ENCODE measurements around the gene ANKRD60. TPM values are rescaled to one million over a fixed set of nuclear protein-coding genes. Genes with fewer than 3 reads are reported as not detected.

The ANKRD60 gene, protein sequence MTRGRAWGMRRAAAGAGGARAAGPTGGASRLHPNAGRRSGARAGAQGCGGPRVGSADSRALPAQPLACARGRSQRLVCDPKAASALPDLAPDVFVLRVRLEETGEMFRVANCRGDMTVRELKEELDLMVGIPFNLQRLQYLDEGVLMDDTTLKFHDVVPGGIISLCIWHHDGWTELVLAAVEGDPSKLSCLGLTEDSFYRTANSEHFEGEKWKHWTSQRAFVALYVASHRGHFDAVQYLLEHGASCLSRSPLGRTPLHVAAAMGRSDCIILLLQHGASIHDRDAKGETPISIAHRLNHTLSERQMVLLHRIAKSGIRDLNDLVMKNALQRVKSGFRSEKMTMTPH
- not detected in 2 replicates for total RNA-seq
- not detected in 2 replicates for polyA plus RNA-seq
- polyA plus RNA-seq (2012), result not detected in 2 replicates
- not detected in 2 replicates for polyA minus RNA-seq (ENCODE audit: low replicate concordance)

DNA sequence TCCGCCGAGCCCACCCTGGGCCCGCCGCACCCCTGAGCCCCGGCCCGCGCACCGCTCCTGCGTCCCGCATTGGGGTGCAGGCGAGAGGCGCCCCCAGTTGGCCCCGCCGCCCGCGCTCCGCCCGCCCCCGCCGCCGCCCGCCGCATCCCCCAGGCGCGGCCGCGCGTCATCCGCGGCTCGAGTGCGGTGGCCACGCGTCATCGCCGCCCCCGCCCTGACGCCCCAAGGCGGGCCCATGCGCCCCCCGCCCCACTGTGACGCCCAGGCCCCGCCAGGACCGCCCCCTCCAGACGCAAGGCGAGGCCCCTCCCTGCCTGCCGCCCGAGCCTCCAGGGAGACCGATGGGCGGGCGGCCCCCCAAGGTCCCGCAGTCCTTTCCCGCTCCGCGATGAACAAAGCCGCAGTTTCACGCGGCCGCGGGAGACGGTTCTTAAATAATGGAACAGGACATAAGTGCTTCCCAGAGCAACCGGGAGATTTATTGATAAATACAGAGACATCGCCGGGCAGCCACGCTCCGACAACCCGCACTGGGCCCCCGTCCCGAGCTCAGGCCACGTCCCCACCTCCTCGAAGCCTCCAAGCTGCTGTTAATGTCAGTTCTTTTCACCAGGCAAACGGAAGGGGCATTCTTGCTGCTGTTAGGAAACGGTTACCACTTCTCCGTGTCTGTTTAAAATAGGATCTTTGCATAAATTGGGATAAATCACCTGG lies at the start of gene ANKRD60:
ANKRD60 (minus strand) TSS at position 170 of the 714 bp plus-strand sequence; CDS start at position 170, 0 bp downstream.
- Histone ChIP-seq H3K9me3 (ENCODE audit: control insufficient read depth, insufficient read depth, low read depth, low read length) (no peaks in the 10 kb centered on the region), H3K27ac (ENCODE audit: insufficient read depth, low read length) (no peak within 1 kb of the TSS), H3K4me1 (ENCODE audit: control insufficient read depth, extremely low read depth, insufficient read depth, low read length) (no peaks in the 10 kb centered on the region), H3K4me3 (replicated peaks in 1 of 4; ENCODE audit: control extremely low read depth in 1 of 4, insufficient read depth in 1 of 4, low read depth in 3 of 4, low read length in 4 of 4) (peak within 1 kb of the TSS in 3 of 4 experiments; percentile 12 to 55 (median 27)), H3K9ac (ENCODE audit: insufficient read depth, low read length) (no peak within 1 kb of the TSS), H3K27me3 (ENCODE audit: control insufficient read depth, insufficient read depth, low read length) (peaks cover 31% of the 10 kb centered on the region), H4K20me1 (ENCODE audit: control insufficient read depth, extremely low read depth, insufficient read depth, low read length) (no peaks in the 10 kb centered on the region), H2AFZ (ENCODE audit: low read length) (no peak within 1 kb of the TSS), H3K4me2 (ENCODE audit: extremely low read depth, insufficient read depth, low read length) (peak within 1 kb of the TSS; percentile 69), H3K79me2 (ENCODE audit: control insufficient read depth, insufficient read depth, low read length) (no peaks in the 10 kb centered on the region), H3K36me3 (ENCODE audit: control insufficient read depth, insufficient read depth, low read length) (no peaks in the 10 kb centered on the region)
- peak; percentile 70 for TF ChIP-seq EZH2 (IDR thresholded peaks at IDR 0.05; ENCODE audit: low read length, missing control alignments)
- TF ChIP-seq, protein P1, sequence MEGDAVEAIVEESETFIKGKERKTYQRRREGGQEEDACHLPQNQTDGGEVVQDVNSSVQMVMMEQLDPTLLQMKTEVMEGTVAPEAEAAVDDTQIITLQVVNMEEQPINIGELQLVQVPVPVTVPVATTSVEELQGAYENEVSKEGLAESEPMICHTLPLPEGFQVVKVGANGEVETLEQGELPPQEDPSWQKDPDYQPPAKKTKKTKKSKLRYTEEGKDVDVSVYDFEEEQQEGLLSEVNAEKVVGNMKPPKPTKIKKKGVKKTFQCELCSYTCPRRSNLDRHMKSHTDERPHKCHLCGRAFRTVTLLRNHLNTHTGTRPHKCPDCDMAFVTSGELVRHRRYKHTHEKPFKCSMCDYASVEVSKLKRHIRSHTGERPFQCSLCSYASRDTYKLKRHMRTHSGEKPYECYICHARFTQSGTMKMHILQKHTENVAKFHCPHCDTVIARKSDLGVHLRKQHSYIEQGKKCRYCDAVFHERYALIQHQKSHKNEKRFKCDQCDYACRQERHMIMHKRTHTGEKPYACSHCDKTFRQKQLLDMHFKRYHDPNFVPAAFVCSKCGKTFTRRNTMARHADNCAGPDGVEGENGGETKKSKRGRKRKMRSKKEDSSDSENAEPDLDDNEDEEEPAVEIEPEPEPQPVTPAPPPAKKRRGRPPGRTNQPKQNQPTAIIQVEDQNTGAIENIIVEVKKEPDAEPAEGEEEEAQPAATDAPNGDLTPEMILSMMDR (conservative IDR thresholded peaks at IDR 0.05 in 1 of 2, IDR thresholded peaks at IDR 0.05 in 1 of 2; ENCODE audit: low read depth in 1 of 2, low read length in 2 of 2), result no peak
- DNase-seq (ENCODE audit: low read depth in 2 of 2), result peak; percentile 46 to 78

DNA sequence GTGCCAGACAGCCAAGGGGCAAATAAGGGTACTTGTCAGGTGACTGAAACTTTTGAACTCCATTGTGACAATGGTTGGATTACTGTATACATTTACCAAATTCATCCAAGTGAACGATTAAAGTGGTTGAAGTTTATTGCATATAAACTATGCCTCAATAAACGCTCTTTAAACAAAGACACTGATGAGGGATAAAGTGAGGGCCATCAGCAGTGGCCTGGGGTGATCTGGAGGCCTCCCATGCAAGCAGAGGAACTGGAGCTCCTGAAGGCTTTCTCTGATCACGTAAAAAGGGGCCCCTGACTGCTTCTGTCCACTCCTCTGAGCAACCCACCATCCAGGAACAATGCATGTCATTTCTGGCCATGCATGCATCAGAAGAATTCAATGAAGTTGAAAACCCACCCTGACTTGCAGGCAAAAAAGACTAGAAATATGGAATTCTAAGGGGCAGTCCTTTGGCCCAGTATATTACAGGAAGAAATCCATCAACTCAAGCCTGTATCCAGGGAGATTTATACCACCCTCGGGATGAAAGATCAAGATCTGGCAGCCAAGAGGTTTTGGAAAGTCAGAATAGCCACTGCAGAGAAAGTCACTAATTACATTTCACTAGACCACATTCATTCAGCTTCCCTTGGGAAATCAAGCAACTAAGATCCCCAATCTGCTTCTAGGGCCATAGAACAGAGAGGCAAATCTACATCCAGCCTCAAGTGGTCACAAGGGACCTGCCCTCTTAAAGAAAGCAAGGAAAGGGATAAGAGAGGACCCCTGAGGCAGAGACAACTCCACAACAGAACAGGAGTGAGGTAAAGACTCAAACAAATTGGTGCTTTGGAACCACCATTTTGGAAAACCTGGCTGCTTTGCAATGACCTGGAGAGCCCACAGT lies 49.4 kb upstream of the ANKRD60 start:
- no peak overlapping the region for H2AFZ ChIP-seq (ENCODE audit: low read length)
- DNase-seq (ENCODE audit: low read depth in 2 of 2), result no peak
- no peaks in the 10 kb centered on the region for H4K20me1 ChIP-seq (ENCODE audit: control insufficient read depth, extremely low read depth, insufficient read depth, low read length)
- H3K4me3 ChIP-seq (replicated peaks in 1 of 4; ENCODE audit: control extremely low read depth in 1 of 4, insufficient read depth in 1 of 4, low read depth in 3 of 4, low read length in 4 of 4), result no peak overlapping the region
- no peaks in the 10 kb centered on the region for H3K9me3 ChIP-seq (ENCODE audit: control insufficient read depth, insufficient read depth, low read depth, low read length)
- TF ChIP-seq, protein P1 (conservative IDR thresholded peaks at IDR 0.05 in 1 of 2, IDR thresholded peaks at IDR 0.05 in 1 of 2; ENCODE audit: low read depth in 1 of 2, low read length in 2 of 2), result no peak
- no peak for TF ChIP-seq EZH2 (IDR thresholded peaks at IDR 0.05; ENCODE audit: low read length, missing control alignments)
- no peak overlapping the region for H3K9ac ChIP-seq (ENCODE audit: insufficient read depth, low read length)
- no peaks in the 10 kb centered on the region for H3K4me1 ChIP-seq (ENCODE audit: control insufficient read depth, extremely low read depth, insufficient read depth, low read length)
- H3K79me2 ChIP-seq (ENCODE audit: control insufficient read depth, insufficient read depth, low read length), result peaks cover 2% of the 10 kb centered on the region
- H3K36me3 ChIP-seq (ENCODE audit: control insufficient read depth, insufficient read depth, low read length), result no peaks in the 10 kb centered on the region
- no peak overlapping the region for H3K27ac ChIP-seq (ENCODE audit: insufficient read depth, low read length)
- no peaks in the 10 kb centered on the region for H3K27me3 ChIP-seq (ENCODE audit: control insufficient read depth, insufficient read depth, low read length)
- no peak overlapping the region for H3K4me2 ChIP-seq (ENCODE audit: extremely low read depth, insufficient read depth, low read length)

All from fibroblast of lung (primary cell).